ENCODE measurements around the gene FARP1. TPM values are rescaled to one million over a fixed set of nuclear protein-coding genes. Genes with fewer than 3 reads are reported as not detected.
A peak's percentile ranks its signal among the peaks of the same experiment; 100 is the strongest.

Gene FARP1
- total RNA-seq, 2 donors from 2014 or later = 89.5 to 93.6 TPM

DNA sequence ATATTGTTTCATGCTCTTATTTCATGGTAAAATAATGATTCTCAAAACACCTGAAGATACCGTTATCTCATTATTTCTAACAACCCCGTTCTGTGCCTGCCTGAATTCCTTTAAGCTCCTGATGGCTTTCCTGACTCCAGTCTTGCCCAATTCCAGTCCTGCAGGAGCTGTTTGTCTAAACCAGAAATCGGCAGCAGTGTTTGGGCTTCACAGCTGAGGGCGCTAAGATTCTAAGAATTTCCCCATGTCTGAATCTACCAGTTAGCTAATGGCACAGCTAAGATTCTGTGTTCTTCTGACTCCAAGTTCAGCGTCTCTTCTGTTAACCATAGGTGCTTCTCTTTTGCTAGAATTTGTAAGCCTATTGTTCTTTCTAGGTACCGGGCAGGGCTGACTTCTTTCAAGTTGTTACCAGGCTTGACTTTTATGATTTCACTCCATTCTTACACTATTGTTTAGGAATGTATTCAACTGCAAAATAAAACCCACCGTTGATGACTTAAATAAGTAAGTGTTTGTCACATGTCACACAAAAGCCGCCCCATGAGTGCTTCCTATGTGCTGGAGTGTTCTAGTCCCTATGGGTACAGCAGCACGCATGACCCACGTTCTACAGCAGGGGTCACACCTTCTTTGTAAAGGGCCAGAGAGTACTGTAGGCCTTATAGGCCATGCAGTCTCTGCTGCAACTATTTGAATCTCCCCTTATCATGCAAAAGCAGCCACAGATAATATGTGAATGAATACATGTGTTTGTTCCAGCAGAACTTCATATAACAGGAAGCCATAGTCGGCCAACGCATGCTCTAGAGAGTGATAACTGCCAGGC lies 202.4 kb downstream of the FARP1 start:
- peak; percentile 19 to 38 (median 28) for DNase-seq
- Histone ChIP-seq H3K4me3 (no peak overlapping the region), H3K4me1 (no peaks in the 10 kb centered on the region), H3K27me3 (no peaks in the 10 kb centered on the region), H3K27ac (no peak overlapping the region), H3K36me3 (replicated peaks in 1 of 2; ENCODE audit: insufficient read depth in 1 of 2, low read depth in 2 of 2) (no peaks in the 10 kb centered on the region), H3K9me3 (no peaks in the 10 kb centered on the region)
- intact Hi-C loops (cut with DNase I) = no loop called here
- TF ChIP-seq POLR2A (IDR thresholded peaks at IDR 0.05) = no peak
- TF ChIP-seq, protein P1, sequence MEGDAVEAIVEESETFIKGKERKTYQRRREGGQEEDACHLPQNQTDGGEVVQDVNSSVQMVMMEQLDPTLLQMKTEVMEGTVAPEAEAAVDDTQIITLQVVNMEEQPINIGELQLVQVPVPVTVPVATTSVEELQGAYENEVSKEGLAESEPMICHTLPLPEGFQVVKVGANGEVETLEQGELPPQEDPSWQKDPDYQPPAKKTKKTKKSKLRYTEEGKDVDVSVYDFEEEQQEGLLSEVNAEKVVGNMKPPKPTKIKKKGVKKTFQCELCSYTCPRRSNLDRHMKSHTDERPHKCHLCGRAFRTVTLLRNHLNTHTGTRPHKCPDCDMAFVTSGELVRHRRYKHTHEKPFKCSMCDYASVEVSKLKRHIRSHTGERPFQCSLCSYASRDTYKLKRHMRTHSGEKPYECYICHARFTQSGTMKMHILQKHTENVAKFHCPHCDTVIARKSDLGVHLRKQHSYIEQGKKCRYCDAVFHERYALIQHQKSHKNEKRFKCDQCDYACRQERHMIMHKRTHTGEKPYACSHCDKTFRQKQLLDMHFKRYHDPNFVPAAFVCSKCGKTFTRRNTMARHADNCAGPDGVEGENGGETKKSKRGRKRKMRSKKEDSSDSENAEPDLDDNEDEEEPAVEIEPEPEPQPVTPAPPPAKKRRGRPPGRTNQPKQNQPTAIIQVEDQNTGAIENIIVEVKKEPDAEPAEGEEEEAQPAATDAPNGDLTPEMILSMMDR (IDR thresholded peaks at IDR 0.05) = peak in 2 of 7 experiments; percentile 24 to 33
- ATAC-seq = peak; percentile 50
- 56 to 63% methylated on average over 12 of the region's 12 CpGs for WGBS, 2 donors

DNA sequence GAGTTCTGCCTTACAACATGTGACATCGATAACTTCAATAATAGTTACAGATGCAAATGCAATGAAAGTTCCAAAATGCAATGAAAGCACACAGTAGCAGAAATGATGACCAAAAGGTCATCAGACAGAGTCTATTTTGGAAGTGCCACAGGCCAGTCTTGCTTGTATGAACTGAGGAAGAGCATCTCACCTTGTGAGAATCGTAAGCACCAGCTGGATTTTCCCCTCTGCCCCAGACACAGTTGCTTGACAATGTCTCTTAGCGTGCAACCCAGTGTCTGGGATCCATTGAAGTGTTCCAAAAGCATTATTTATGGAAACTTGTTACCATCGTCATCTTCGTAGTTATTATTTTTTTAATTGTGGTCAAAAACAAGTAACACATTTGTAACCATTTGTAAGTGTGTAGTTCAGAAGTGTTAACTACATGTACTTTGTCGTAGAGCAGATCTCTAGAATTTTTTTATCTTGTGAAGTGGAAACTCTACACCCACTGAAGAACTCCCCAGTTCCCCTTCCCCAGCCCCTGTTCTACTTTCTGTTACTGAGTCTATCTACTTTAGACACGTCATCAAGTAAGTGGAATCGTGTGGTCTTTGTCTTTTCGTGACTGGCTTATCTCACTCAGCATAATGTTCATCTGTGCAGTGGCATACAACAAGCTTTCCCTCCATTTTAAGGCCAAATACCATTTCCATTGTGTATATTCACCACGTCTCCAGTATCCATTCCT lies 204.2 kb downstream of the FARP1 start:
- Histone ChIP-seq H3K9me3 (no peaks in the 10 kb centered on the region), H3K27me3 (no peaks in the 10 kb centered on the region), H3K4me1 (no peaks in the 10 kb centered on the region), H3K4me3 (no peak overlapping the region), H3K36me3 (replicated peaks in 1 of 2; ENCODE audit: insufficient read depth in 1 of 2, low read depth in 2 of 2) (no peaks in the 10 kb centered on the region), H3K27ac (no peak overlapping the region)
- 91 to 95% methylated on average over 10 of the region's 10 CpGs for WGBS, 2 donors
- ATAC-seq (no peak), DNase-seq (no peak)
- TF ChIP-seq, protein P1 (IDR thresholded peaks at IDR 0.05) = no peak
- TF ChIP-seq POLR2A (IDR thresholded peaks at IDR 0.05) = no peak
- intact Hi-C loops (cut with DNase I) = no loop called here

DNA sequence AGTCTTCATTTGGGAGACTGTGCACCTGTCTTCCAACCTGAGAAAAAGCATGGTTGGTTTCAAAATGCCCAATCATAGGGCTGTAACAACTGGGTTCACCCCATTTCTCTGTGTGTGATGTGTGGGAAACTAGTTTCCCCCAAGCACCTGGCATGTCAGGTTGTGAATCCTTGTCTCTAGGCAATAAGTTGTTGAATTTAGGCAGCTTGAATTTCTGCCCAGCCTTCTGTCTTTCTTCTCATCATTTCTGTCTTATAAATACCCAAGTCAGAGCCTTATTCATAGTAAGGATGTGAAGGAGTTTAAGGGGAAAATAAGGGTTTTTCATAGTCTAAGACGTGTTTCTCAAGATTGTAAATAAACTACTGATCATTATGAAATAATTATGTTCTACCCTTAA lies 204.9 kb downstream of the FARP1 start:
- Histone ChIP-seq H3K4me1 (no peaks in the 10 kb centered on the region), H3K4me3 (no peak overlapping the region), H3K9me3 (no peaks in the 10 kb centered on the region), H3K36me3 (replicated peaks in 1 of 2; ENCODE audit: insufficient read depth in 1 of 2, low read depth in 2 of 2) (no peaks in the 10 kb centered on the region), H3K27me3 (no peaks in the 10 kb centered on the region), H3K27ac (no peak overlapping the region)
- WGBS, 2 donors = 93% methylated on average over 1 of the region's 1 CpG
- DNase-seq (no peak), ATAC-seq (no peak)
- intact Hi-C loops (cut with DNase I) = no loop called here
- TF ChIP-seq, protein P1 (IDR thresholded peaks at IDR 0.05) = no peak
- no peak for TF ChIP-seq POLR2A (IDR thresholded peaks at IDR 0.05)

DNA sequence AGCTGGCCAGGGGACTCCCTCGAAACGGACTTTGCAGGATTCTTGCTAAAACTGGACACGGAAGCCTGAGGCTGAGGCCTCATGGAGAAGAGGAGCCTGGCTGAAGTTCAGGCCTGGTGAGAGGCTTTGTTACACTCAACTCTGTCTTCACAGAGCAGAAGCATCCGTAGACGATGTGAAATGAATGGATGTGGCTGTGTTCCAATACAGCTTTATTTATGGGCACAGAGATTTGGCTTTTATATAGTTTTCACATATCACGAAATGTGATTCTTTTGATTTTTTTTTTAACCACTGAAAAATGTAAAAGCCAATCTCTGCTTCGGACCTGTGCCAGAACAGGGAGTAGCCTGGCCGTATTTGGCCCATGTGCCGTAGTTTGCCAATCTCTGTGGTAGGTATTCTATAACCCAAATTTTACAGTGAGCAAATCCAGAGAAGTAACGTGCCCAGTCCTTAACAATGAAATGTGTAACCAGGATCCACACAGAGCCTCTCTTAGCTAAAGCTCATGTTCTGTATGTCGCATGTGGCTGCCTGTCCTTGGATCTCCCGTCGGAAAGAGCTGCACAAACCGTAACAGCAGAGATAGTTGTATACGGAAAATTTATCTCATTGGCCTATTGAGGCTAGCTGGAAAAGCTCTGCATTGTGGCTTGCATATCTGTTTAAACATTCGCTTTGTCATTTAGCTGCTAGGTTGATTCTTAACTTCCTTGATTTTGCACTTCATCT lies 205.7 kb downstream of the FARP1 start:
- no peak for DNase-seq
- no peak for ATAC-seq
- Histone ChIP-seq H3K36me3 (replicated peaks in 1 of 2; ENCODE audit: insufficient read depth in 1 of 2, low read depth in 2 of 2) (no peaks in the 10 kb centered on the region), H3K27me3 (no peaks in the 10 kb centered on the region), H3K4me3 (no peak overlapping the region), H3K4me1 (no peaks in the 10 kb centered on the region), H3K27ac (no peak overlapping the region), H3K9me3 (no peaks in the 10 kb centered on the region)
- WGBS, 2 donors = 83 to 91% methylated on average over 16 of the region's 16 CpGs
- intact Hi-C loops (cut with DNase I) = no loop called here
- TF ChIP-seq POLR2A (IDR thresholded peaks at IDR 0.05) = no peak
- TF ChIP-seq, protein P1 (IDR thresholded peaks at IDR 0.05) = no peak

Measured in body of pancreas (tissue), 4 donors.